HG03469 (cell line): ENCODE results near the gene GIMAP7.
"Not testable (repeated sequence)": the region's sequence is repeated elsewhere in the genome, so short reads cannot be mapped to it uniquely, and the experiment has no call there.

Experiments
- ATAC-seq: cut with Tn5 transposase; IDR thresholded peaks from one replicate; pipeline ENCODE4 v1.9.1; 2021; ENCODE audit warnings: mild to moderate bottlenecking, moderate library complexity, moderate number of reproducible peaks; ENCODE audit not compliant: unreplicated experiment

Gene GIMAP7

GRCh38 chr7:150511048-150511447, 3.6 kb upstream of the GIMAP7 start:
- ATAC-seq, result no peak

GRCh38 chr7:150513758-150514157, 914 bp upstream of the GIMAP7 start:
- no peak for ATAC-seq

GRCh38 chr7:150515248-150516147, 826 bp downstream of the GIMAP7 start:
- no peak for ATAC-seq

GRCh38 chr7:150516956-150517745, 2.5 kb downstream of the GIMAP7 start:
- ATAC-seq, result no peak

GRCh38 chr7:150519310-150519709, 4.6 kb downstream of the GIMAP7 start:
- ATAC-seq, result no peak

- no peak for ATAC-seq
Observed at GRCh38 chr7:150520145-150520544, 5.5 kb downstream of the GIMAP7 start.

- not testable (repeated sequence) for ATAC-seq
Observed at GRCh38 chr7:150522931-150523330, 8.3 kb downstream of the GIMAP7 start.

- no peak for ATAC-seq
Observed at GRCh38 chr7:150524018-150524417, 9.3 kb downstream of the GIMAP7 start.

GRCh38 chr7:150531704-150532103, 17.0 kb downstream of the GIMAP7 start:
- ATAC-seq, result no peak

GRCh38 chr7:150538259-150538658, 23.6 kb downstream of the GIMAP7 start:
- no peak for ATAC-seq

GRCh38 chr7:150553163-150553562, 38.5 kb downstream of the GIMAP7 start:
- no peak for ATAC-seq

- ATAC-seq, result no peak
Observed at GRCh38 chr7:150556521-150557138, 42.0 kb downstream of the GIMAP7 start.

- no peak for ATAC-seq
Observed at GRCh38 chr7:150560486-150560885, 45.8 kb downstream of the GIMAP7 start.

- no peak for ATAC-seq
Observed at GRCh38 chr7:150562919-150563318, 48.2 kb downstream of the GIMAP7 start.

GRCh38 chr7:150564006-150564405, 49.3 kb downstream of the GIMAP7 start:
- no peak for ATAC-seq

GRCh38 chr7:150564566-150564965, 49.9 kb downstream of the GIMAP7 start:
- no peak for ATAC-seq

GRCh38 chr7:150565239-150565638, 50.6 kb downstream of the GIMAP7 start:
- no peak for ATAC-seq

GRCh38 chr7:150566123-150566522, 51.5 kb downstream of the GIMAP7 start:
- no peak for ATAC-seq

- no peak for ATAC-seq
Observed at GRCh38 chr7:150566572-150566971, 51.9 kb downstream of the GIMAP7 start.

- ATAC-seq, result no peak
Observed at GRCh38 chr7:150567169-150567568, 52.5 kb downstream of the GIMAP7 start, which contains the start of gene GIMAP4. Gene GIMAP4 (plus strand): TSS chr7:150567390. CDS start chr7:150569902, 2,512 bp downstream.

- ATAC-seq, result no peak
Observed at GRCh38 chr7:150567871-150568301, 53.2 kb downstream of the GIMAP7 start.
